GM23338 (cell line): Measurements from ENCODE around the gene PTS. TPM values are rescaled to one million over a fixed set of nuclear protein-coding genes. Genes with fewer than 3 reads are reported as not detected.

Experiments
- ATAC-seq: fragments of 200-7000 bp; cut with Tn5 transposase; 3 replicates; pipeline ENCODE4 v1.9.1; 2020
- DNase-seq: peaks from one replicate; pipeline ENCODE4 v3.0.0-alpha.2; 2015; ENCODE audit warnings: low spot score
- H2AFZ ChIP-seq: fragments of 200-600 bp; sonication (generic); 2 replicates; pipeline ENCODE4 v1.8.0; 2016; ENCODE audit warnings: antibody characterized with exemption, mild to moderate bottlenecking, moderate library complexity
- H3F3A ChIP-seq: fragments of 200-600 bp; sonication (generic); replicated peaks from 2 replicates; pipeline ENCODE4 v1.8.0; 2017; ENCODE audit warnings: antibody characterized with exemption, mixed run types, low read depth
- H3K27ac ChIP-seq: fragments of 200-600 bp; sonication (generic); 2 replicates; pipeline ENCODE4 v1.6.1; 2016; ENCODE audit warnings: low read depth
- H3K27me3 ChIP-seq: fragments of 200-600 bp; sonication (generic); 2 replicates; pipeline ENCODE4 v1.8.0; 2016; ENCODE audit warnings: mild to moderate bottlenecking, mixed run types, moderate library complexity; ENCODE audit not compliant: insufficient read depth
- H3K36me3 ChIP-seq: fragments of 200-600 bp; sonication (generic); 2 replicates; pipeline ENCODE4 v1.8.0; 2016; ENCODE audit warnings: mild to moderate bottlenecking; ENCODE audit not compliant: insufficient read depth
- H3K4me1 ChIP-seq: fragments of 200-600 bp; sonication (generic); 2 replicates; pipeline ENCODE4 v1.8.0; 2016; ENCODE audit warnings: mild to moderate bottlenecking, moderate library complexity; ENCODE audit not compliant: insufficient read depth
- H3K4me2 ChIP-seq: fragments of 200-600 bp; sonication (generic); 2 replicates; pipeline ENCODE4 v1.7.1; 2017; ENCODE audit warnings: mixed run types
- H3K4me3 ChIP-seq: fragments of 200-600 bp; sonication (generic); 2 replicates; pipeline ENCODE4 v1.6.1; 2016; ENCODE audit warnings: mixed run types
- H3K79me2 ChIP-seq: fragments of 200-600 bp; sonication (generic); replicated peaks from 2 replicates; pipeline ENCODE4 v1.8.0; 2017; ENCODE audit warnings: mild to moderate bottlenecking; ENCODE audit not compliant: insufficient read depth
- H3K9me2 ChIP-seq: fragments of 200-600 bp; sonication (generic); 2 replicates; pipeline ENCODE4 v1.8.0; 2017; ENCODE audit not compliant: insufficient read depth
- H4K20me1 ChIP-seq: fragments of 200-600 bp; sonication (generic); replicated peaks from 2 replicates; pipeline ENCODE4 v1.8.0; 2017; ENCODE audit warnings: mild to moderate bottlenecking; ENCODE audit not compliant: insufficient read depth
- H3K27ac Mint-ChIP-seq: 2 replicates; pipeline ENCODE4 v1.8.0; 2020; ENCODE audit warnings: inconsistent platforms, mild to moderate bottlenecking, moderate library complexity, mixed read lengths
- H3K27me3 Mint-ChIP-seq: 3 replicates; pipeline ENCODE4 v1.8.0; 2022; ENCODE audit warnings: low read depth, mild to moderate bottlenecking, moderate library complexity, mixed read lengths, inconsistent platforms; ENCODE audit not compliant: insufficient read depth, poor library complexity
- H3K36me3 Mint-ChIP-seq: 3 replicates; pipeline ENCODE4 v1.8.0; 2021; ENCODE audit warnings: low read depth, mild to moderate bottlenecking, inconsistent platforms, moderate library complexity, mixed read lengths
- H3K4me1 Mint-ChIP-seq: 3 replicates; pipeline ENCODE4 v1.8.0; 2020; ENCODE audit warnings: mild to moderate bottlenecking, inconsistent platforms, mixed read lengths
- H3K4me3 Mint-ChIP-seq: 3 replicates; pipeline ENCODE4 v1.8.0; 2021; ENCODE audit warnings: moderate library complexity, mild to moderate bottlenecking, inconsistent platforms, mixed read lengths
- H3K9me3 Mint-ChIP-seq: 3 replicates; pipeline ENCODE4 v1.8.0; 2020; ENCODE audit warnings: moderate library complexity, mild to moderate bottlenecking, inconsistent platforms, mixed read lengths
- CREB1 ChIP-seq: fragments of 250-450 bp; sonication (Bioruptor Pico); IDR thresholded peaks from 2 replicates; pipeline ENCODE4 v1.5.0; 2020; ENCODE audit warnings: low read depth, mild to moderate bottlenecking, moderate library complexity
- EZH2 ChIP-seq: fragments of 200-600 bp; sonication (generic); IDR thresholded peaks from one replicate; pipeline ENCODE4 v1.8.0; 2017; ENCODE audit warnings: antibody characterized with exemption, mild to moderate bottlenecking, low read depth; ENCODE audit not compliant: unreplicated experiment
- EZH2phosphoT487 ChIP-seq: fragments of 200-600 bp; sonication (generic); IDR thresholded peaks from one replicate; pipeline ENCODE4 v1.8.1; 2018; ENCODE audit warnings: antibody characterized with exemption; ENCODE audit not compliant: unreplicated experiment
- JUNB ChIP-seq: IDR thresholded peaks from one replicate; pipeline ENCODE4 v1.6.1; 2016; ENCODE audit warnings: antibody characterized with exemption; ENCODE audit not compliant: unreplicated experiment
- NANOG ChIP-seq: IDR thresholded peaks from 2 replicates; pipeline ENCODE4 v1.6.1; 2016; ENCODE audit warnings: antibody characterized with exemption, borderline replicate concordance
- POLR2AphosphoS5 ChIP-seq: IDR thresholded peaks from 2 replicates; pipeline ENCODE4 v1.6.1; 2016; ENCODE audit warnings: antibody characterized with exemption, low read depth
- REST ChIP-seq: IDR thresholded peaks from one replicate; pipeline ENCODE4 v1.6.1; 2018; ENCODE audit warnings: antibody characterized with exemption; ENCODE audit not compliant: unreplicated experiment
- STAT1 ChIP-seq: IDR thresholded peaks from one replicate; pipeline ENCODE4 v1.6.1; 2016; ENCODE audit warnings: antibody characterized with exemption; ENCODE audit not compliant: unreplicated experiment
- ZNF114 ChIP-seq: fragments of 250-450 bp; sonication (Bioruptor Pico); IDR thresholded peaks from 2 replicates; pipeline ENCODE4 v1.5.0; 2020; ENCODE audit warnings: mild to moderate bottlenecking, moderate library complexity
- ZNF331 ChIP-seq: fragments of 250-450 bp; sonication (Bioruptor Pico); IDR thresholded peaks from 2 replicates; pipeline ENCODE4 v1.5.0; 2020; ENCODE audit warnings: low read depth, mild to moderate bottlenecking, moderate library complexity
- polyA plus RNA-seq: library from polyadenylated mRNA; unstranded; fragments of >200 nt; fragmentation: Nextera tagmentation; extraction: Ambion mirVana; gene quantifications from 2 replicates; pipeline ENCODE4 v1.2.1, GENCODE V29; 2016
- total RNA-seq: library from RNA; depleted of rRNA; stranded (reverse); fragments of >200 nt; shearing (Covaris generic); gene quantifications from 2 replicates; pipeline ENCODE4 v1.2.3, GENCODE V29; 2014
- TF ChIP-seq, protein P1 (sequence below): fragments of 250-450 bp; sonication (Bioruptor Pico); IDR thresholded peaks from 2 replicates; pipeline ENCODE4 v1.5.0; 2020; ENCODE audit warnings: mild to moderate bottlenecking, moderate library complexity
- TF ChIP-seq, protein P2 (sequence below): IDR thresholded peaks from 2 replicates; pipeline ENCODE4 v1.6.1; 2016; ENCODE audit warnings: antibody characterized with exemption
- TF ChIP-seq, protein P3 (sequence below), 2 experiments: fragments of 200-600 bp in 1 of 2; sonication (generic) in 1 of 2; conservative IDR thresholded peaks; 2 replicates each; pipeline versions ENCODE4 v1.5.1 to v1.6.1; 2016 to 2017; ENCODE audit warnings: antibody characterized with exemption in 2 of 2, low read depth in 2 of 2, mild to moderate bottlenecking in 2 of 2, moderate library complexity in 1 of 2

The PTS gene
- total and polyA plus RNA-seq, 2 experiments from 2014 or later: 19.9 to 85.5 TPM

DNA sequence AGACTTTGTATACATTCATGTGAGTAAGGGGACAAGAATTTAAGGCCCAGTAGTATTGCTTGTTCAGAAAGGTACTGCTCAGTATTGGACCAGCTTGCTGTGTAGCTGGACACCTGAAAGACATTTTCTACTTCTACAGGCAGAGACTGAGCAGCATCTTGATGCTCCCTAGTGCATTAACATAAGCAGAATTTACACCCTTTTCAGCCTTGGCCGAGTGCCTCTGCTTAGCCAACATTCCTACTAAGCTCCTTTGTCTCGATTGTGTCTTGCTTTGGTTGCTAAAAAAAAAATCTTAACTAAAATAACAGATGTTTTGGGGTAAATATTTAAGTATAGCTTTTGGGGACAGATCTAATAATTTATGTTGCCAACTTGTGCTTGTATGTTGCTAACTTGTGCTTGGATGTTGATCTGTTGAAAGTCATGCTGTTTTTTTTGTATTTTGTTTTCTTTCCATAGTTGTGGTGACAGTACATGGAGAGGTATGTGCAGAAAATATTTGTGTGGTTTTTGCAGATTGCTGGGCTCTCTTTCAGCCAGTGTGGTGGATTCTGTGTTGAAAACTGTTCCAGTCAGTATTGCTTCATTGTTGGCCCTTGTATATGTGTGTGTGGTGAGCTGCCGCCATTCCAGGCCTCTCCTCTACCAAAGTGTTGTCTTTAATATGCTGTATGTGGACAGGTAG, 3.7 kb downstream of the PTS start:
- Mint-ChIP-seq H3K27me3 (peaks cover 4% of the 10 kb centered on the region), H3K4me1 (peaks cover 12% of the 10 kb centered on the region), H3K36me3 (peaks cover 15% of the 10 kb centered on the region; the same call in 2 of the 3 replicates), H3K27ac (no peak overlapping the region), H3K9me3 (no peaks in the 10 kb centered on the region), H3K4me3 (no peak overlapping the region)
- peaks cover 18% of the 10 kb centered on the region; the same call in 1 of the 2 replicates for H3K36me3 ChIP-seq
- peaks cover 35% of the 10 kb centered on the region for H3K79me2 ChIP-seq
- H3K27me3 ChIP-seq: no peaks in the 10 kb centered on the region
- H2AFZ ChIP-seq: no peak overlapping the region
- H3K9me2 ChIP-seq: no peaks in the 10 kb centered on the region
- no peak overlapping the region for H3K4me3 ChIP-seq
- H3K4me2 ChIP-seq: no peak overlapping the region
- TF ChIP-seq ZNF331 (CRISPR knock-in tag): no peak
- no peak for TF ChIP-seq CREB1 (CRISPR knock-in tag)
- no peak for TF ChIP-seq REST
- TF ChIP-seq, protein P1, sequence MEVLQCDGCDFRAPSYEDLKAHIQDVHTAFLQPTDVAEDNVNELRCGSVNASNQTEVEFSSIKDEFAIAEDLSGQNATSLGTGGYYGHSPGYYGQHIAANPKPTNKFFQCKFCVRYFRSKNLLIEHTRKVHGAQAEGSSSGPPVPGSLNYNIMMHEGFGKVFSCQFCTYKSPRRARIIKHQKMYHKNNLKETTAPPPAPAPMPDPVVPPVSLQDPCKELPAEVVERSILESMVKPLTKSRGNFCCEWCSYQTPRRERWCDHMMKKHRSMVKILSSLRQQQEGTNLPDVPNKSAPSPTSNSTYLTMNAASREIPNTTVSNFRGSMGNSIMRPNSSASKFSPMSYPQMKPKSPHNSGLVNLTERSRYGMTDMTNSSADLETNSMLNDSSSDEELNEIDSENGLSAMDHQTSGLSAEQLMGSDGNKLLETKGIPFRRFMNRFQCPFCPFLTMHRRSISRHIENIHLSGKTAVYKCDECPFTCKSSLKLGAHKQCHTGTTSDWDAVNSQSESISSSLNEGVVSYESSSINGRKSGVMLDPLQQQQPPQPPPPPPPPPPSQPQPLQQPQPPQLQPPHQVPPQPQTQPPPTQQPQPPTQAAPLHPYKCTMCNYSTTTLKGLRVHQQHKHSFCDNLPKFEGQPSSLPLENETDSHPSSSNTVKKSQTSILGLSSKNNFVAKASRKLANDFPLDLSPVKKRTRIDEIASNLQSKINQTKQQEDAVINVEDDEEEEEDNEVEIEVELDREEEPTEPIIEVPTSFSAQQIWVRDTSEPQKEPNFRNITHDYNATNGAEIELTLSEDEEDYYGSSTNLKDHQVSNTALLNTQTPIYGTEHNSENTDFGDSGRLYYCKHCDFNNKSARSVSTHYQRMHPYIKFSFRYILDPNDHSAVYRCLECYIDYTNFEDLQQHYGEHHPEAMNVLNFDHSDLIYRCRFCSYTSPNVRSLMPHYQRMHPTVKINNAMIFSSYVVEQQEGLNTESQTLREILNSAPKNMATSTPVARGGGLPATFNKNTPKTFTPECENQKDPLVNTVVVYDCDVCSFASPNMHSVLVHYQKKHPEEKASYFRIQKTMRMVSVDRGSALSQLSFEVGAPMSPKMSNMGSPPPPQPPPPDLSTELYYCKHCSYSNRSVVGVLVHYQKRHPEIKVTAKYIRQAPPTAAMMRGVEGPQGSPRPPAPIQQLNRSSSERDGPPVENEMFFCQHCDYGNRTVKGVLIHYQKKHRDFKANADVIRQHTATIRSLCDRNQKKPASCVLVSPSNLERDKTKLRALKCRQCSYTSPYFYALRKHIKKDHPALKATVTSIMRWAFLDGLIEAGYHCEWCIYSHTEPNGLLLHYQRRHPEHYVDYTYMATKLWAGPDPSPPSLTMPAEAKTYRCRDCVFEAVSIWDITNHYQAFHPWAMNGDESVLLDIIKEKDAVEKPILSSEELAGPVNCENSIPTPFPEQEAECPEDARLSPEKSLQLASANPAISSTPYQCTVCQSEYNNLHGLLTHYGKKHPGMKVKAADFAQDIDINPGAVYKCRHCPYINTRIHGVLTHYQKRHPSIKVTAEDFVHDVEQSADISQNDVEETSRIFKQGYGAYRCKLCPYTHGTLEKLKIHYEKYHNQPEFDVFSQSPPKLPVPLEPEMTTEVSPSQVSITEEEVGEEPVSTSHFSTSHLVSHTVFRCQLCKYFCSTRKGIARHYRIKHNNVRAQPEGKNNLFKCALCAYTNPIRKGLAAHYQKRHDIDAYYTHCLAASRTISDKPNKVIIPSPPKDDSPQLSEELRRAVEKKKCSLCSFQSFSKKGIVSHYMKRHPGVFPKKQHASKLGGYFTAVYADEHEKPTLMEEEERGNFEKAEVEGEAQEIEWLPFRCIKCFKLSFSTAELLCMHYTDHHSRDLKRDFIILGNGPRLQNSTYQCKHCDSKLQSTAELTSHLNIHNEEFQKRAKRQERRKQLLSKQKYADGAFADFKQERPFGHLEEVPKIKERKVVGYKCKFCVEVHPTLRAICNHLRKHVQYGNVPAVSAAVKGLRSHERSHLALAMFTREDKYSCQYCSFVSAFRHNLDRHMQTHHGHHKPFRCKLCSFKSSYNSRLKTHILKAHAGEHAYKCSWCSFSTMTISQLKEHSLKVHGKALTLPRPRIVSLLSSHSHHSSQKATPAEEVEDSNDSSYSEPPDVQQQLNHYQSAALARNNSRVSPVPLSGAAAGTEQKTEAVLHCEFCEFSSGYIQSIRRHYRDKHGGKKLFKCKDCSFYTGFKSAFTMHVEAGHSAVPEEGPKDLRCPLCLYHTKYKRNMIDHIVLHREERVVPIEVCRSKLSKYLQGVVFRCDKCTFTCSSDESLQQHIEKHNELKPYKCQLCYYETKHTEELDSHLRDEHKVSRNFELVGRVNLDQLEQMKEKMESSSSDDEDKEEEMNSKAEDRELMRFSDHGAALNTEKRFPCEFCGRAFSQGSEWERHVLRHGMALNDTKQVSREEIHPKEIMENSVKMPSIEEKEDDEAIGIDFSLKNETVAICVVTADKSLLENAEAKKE (CRISPR knock-in tag): no peak
- no peak for TF ChIP-seq EZH2
- TF ChIP-seq, protein P2, sequence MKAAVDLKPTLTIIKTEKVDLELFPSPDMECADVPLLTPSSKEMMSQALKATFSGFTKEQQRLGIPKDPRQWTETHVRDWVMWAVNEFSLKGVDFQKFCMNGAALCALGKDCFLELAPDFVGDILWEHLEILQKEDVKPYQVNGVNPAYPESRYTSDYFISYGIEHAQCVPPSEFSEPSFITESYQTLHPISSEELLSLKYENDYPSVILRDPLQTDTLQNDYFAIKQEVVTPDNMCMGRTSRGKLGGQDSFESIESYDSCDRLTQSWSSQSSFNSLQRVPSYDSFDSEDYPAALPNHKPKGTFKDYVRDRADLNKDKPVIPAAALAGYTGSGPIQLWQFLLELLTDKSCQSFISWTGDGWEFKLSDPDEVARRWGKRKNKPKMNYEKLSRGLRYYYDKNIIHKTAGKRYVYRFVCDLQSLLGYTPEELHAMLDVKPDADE: no peak
- TF ChIP-seq, protein P3, sequence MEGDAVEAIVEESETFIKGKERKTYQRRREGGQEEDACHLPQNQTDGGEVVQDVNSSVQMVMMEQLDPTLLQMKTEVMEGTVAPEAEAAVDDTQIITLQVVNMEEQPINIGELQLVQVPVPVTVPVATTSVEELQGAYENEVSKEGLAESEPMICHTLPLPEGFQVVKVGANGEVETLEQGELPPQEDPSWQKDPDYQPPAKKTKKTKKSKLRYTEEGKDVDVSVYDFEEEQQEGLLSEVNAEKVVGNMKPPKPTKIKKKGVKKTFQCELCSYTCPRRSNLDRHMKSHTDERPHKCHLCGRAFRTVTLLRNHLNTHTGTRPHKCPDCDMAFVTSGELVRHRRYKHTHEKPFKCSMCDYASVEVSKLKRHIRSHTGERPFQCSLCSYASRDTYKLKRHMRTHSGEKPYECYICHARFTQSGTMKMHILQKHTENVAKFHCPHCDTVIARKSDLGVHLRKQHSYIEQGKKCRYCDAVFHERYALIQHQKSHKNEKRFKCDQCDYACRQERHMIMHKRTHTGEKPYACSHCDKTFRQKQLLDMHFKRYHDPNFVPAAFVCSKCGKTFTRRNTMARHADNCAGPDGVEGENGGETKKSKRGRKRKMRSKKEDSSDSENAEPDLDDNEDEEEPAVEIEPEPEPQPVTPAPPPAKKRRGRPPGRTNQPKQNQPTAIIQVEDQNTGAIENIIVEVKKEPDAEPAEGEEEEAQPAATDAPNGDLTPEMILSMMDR (conservative IDR thresholded peaks at IDR 0.05; ENCODE audit: low read depth in 2 of 2): no peak
- no peak for TF ChIP-seq STAT1
- no peak for TF ChIP-seq ZNF114 (CRISPR knock-in tag)
- no peak for TF ChIP-seq EZH2phosphoT487
- no peak for TF ChIP-seq NANOG
- TF ChIP-seq POLR2AphosphoS5: no peak
- TF ChIP-seq JUNB: no peak
- peaks cover 7% of the 10 kb centered on the region for H3K4me1 ChIP-seq
- peaks cover 5% of the 10 kb centered on the region; the same call in 1 of the 2 replicates for H4K20me1 ChIP-seq
- no peaks in the 10 kb centered on the region for H3F3A ChIP-seq
- no peak for DNase-seq
- no peak for ATAC-seq
- H3K27ac ChIP-seq: no peak overlapping the region
